SU-DHL-6 (cell line): Measurements from ENCODE around the gene BIRC5.

Experiments
- H2AFZ ChIP-seq: fragments of 200-600 bp; sonication (generic); 2 replicates; pipeline ENCODE4 v1.6.1; 2014; ENCODE audit warnings: low read depth, mild to moderate bottlenecking, moderate library complexity, mixed read lengths, antibody characterized with exemption, low read length; ENCODE audit not compliant: severe bottlenecking
- H3F3A ChIP-seq: fragments of 200-600 bp; shearing (Covaris generic); 2 replicates; pipeline ENCODE4 v1.6.0; 2016; ENCODE audit warnings: antibody characterized with exemption, mild to moderate bottlenecking; ENCODE audit not compliant: insufficient read depth
- H3K27ac ChIP-seq: fragments of 200-600 bp; sonication (generic); 2 replicates; pipeline ENCODE4 v1.5.1; 2016; ENCODE audit warnings: low read depth, mild to moderate bottlenecking, low read length, moderate library complexity, mixed read lengths
- H3K27me3 ChIP-seq: fragments of 200-600 bp; sonication (generic), shearing (Covaris generic); 2 replicates; pipeline ENCODE4 v1.6.0; 2014; ENCODE audit warnings: mild to moderate bottlenecking, low read length
- H3K36me3 ChIP-seq: fragments of 200-600 bp; sonication (generic); 2 replicates; pipeline ENCODE4 v1.6.1; 2014; ENCODE audit warnings: mild to moderate bottlenecking, low read length, mixed read lengths
- H3K4me2 ChIP-seq: fragments of 300-600, 200-600 bp; shearing (Covaris generic), sonication (generic); 2 replicates; pipeline ENCODE4 v1.6.0; 2014; ENCODE audit warnings: low read length, low read depth, mild to moderate bottlenecking; ENCODE audit not compliant: poor library complexity, severe bottlenecking
- H3K4me3 ChIP-seq: fragments of 200-600 bp; sonication (generic); 2 replicates; pipeline ENCODE4 v1.5.1; 2014; ENCODE audit warnings: antibody characterized with exemption, low read length, mild to moderate bottlenecking, mixed read lengths; ENCODE audit not compliant: insufficient read depth, poor library complexity, severe bottlenecking
- H3K79me2 ChIP-seq: fragments of 200-600 bp; sonication (generic); 2 replicates; pipeline ENCODE4 v1.6.1; 2014; ENCODE audit warnings: mild to moderate bottlenecking, low read length, moderate library complexity; ENCODE audit not compliant: insufficient read depth
- H3K9ac ChIP-seq: fragments of 200-600 bp; sonication (generic); 2 replicates; pipeline ENCODE4 v1.7.0; 2014; ENCODE audit warnings: mild to moderate bottlenecking, low read length
- H3K9me2 ChIP-seq: fragments of 200-600 bp; sonication (generic); replicated peaks from 2 replicates; pipeline ENCODE4 v1.6.1; 2014; ENCODE audit warnings: low read length; ENCODE audit not compliant: insufficient read depth
- H3K9me3 ChIP-seq: fragments of 200-600 bp; sonication (generic); 2 replicates; pipeline ENCODE4 v1.6.1; 2014; ENCODE audit warnings: low read length, mixed read lengths; ENCODE audit not compliant: insufficient read depth
- H4K20me1 ChIP-seq: fragments of 200-600 bp; sonication (generic); 2 replicates; pipeline ENCODE4 v1.6.1; 2014; ENCODE audit warnings: low read depth, mild to moderate bottlenecking, antibody characterized with exemption, low read length, moderate library complexity, mixed read lengths
- EZH2phosphoT487 ChIP-seq: fragments of 200-600 bp; sonication (generic), shearing (Covaris generic); conservative IDR thresholded peaks from 2 replicates; pipeline ENCODE4 v1.6.1; 2018; ENCODE audit warnings: mild to moderate bottlenecking, antibody characterized with exemption, low read length, moderate library complexity, mixed read lengths
- TF ChIP-seq, protein P1 (sequence below): fragments of 200-600 bp; sonication (generic); IDR thresholded peaks from one replicate; pipeline ENCODE4 v1.5.1; 2017; ENCODE audit warnings: antibody characterized with exemption, mild to moderate bottlenecking, low read length, moderate library complexity; ENCODE audit not compliant: insufficient read depth, poor library complexity, severe bottlenecking

BIRC5 gene

DNA sequence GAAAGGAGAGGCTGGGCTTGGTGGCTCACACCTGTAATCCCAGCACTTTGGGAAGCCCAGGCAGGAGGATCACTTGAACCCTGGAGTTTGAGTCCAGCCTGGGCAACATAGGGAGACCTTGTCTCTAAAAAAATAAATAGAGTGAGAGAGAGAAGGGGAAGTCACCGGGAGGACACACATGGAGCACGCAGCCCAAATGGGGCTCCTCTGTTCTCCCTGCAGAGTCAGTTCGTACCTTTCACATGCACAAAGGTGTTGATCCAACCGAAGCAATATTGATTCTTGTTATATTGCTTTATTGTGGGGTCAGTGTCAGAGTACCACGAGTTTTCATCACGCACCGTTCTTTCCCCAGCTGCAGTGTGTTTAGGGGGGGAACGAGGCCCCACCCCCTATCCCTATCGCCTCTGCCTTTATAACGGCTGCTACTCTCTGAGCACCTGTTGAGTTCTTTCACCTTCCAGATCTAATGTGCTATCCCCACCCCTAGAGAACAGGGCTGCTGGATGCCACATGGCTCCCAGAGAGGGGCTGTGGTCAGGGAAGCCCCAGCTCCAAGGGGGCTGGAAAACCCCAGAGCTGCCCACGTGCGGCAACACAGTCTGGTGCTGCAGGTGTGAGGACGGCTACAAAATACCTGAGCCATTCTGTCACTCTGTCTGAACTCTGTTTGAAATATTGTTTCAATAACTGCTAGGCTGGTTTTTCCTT is 16.4 kb downstream of the BIRC5 start:
- Histone ChIP-seq H3K4me3 (no peak overlapping the region), H3K9me2 (no peaks in the 10 kb centered on the region), H4K20me1 (no peaks in the 10 kb centered on the region), H3K9ac (no peak overlapping the region), H3K27me3 (no peaks in the 10 kb centered on the region), H3F3A (peaks cover 9% of the 10 kb centered on the region), H3K36me3 (no peaks in the 10 kb centered on the region), H3K27ac (no peak overlapping the region), H3K9me3 (no peaks in the 10 kb centered on the region), H2AFZ (no peak overlapping the region), H3K4me2 (no peak overlapping the region), H3K79me2 (no peaks in the 10 kb centered on the region)
- no peak for TF ChIP-seq EZH2phosphoT487
- TF ChIP-seq, protein P1, sequence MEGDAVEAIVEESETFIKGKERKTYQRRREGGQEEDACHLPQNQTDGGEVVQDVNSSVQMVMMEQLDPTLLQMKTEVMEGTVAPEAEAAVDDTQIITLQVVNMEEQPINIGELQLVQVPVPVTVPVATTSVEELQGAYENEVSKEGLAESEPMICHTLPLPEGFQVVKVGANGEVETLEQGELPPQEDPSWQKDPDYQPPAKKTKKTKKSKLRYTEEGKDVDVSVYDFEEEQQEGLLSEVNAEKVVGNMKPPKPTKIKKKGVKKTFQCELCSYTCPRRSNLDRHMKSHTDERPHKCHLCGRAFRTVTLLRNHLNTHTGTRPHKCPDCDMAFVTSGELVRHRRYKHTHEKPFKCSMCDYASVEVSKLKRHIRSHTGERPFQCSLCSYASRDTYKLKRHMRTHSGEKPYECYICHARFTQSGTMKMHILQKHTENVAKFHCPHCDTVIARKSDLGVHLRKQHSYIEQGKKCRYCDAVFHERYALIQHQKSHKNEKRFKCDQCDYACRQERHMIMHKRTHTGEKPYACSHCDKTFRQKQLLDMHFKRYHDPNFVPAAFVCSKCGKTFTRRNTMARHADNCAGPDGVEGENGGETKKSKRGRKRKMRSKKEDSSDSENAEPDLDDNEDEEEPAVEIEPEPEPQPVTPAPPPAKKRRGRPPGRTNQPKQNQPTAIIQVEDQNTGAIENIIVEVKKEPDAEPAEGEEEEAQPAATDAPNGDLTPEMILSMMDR, result no peak

DNA sequence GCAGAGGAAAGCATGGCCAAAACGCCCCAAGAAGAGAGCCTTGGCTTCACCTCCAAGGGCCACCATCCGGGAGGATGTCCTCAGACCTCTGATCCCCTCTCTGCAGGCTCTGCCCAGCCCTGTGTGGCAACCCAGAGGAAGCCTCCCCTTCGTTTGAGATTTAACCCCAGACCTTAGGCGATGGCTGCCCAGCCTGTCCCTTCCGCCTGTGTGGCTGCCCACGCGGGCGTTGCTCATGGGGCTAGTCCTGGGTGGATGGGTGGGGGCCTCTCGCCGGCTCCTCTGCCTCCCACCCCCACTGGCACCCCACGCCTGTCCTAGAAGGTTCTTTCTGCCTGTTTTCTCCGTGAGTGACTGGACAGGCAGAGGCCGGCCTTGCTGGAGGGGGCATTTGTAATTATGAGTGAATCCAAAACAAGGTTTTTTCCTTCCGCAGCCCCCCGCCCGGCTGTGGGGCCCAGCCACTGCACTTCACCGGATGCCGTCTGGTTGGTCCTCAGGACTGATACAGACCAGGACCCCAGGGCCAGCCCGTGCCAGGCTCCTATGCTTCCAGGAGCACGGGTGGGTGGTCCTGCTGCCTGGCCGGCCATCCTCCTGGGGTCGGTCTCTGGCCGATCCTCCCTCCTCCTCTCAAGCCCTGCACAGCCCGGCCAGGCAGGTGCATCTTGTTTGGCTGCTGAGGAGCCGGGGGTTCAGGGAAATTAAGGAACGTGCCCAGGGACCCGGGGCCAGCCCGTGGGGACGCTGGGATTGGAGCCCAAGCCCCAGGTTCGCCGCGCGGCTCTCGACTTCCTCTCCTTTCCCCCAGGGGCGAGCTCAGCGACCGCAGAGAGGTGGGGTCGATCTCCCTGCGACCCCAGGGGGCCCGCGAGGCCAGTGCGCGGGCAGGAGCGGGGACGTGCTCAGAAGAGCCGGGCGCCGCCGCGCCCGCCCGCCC is 17.2 kb downstream of the BIRC5 start, which contains the start of gene TMEM235:
Gene TMEM235 (plus strand): TSS at position 636 of the 940 bp plus-strand sequence. CDS start 393 bp downstream, outside the sequence.
- Histone ChIP-seq H3K27ac (no peak within 1 kb of the TSS), H3K4me3 (no peak within 1 kb of the TSS), H3K36me3 (no peaks in the 10 kb centered on the region), H3K9ac (no peak within 1 kb of the TSS), H3K27me3 (no peaks in the 10 kb centered on the region), H3K9me3 (no peaks in the 10 kb centered on the region), H3K4me2 (no peak within 1 kb of the TSS), H4K20me1 (no peaks in the 10 kb centered on the region), H3K79me2 (no peaks in the 10 kb centered on the region), H2AFZ (no peak within 1 kb of the TSS), H3K9me2 (no peaks in the 10 kb centered on the region), H3F3A (peaks cover 1% of the 10 kb centered on the region; the same call in 1 of the 2 replicates)
- TF ChIP-seq, protein P1, result no peak
- no peak for TF ChIP-seq EZH2phosphoT487

DNA sequence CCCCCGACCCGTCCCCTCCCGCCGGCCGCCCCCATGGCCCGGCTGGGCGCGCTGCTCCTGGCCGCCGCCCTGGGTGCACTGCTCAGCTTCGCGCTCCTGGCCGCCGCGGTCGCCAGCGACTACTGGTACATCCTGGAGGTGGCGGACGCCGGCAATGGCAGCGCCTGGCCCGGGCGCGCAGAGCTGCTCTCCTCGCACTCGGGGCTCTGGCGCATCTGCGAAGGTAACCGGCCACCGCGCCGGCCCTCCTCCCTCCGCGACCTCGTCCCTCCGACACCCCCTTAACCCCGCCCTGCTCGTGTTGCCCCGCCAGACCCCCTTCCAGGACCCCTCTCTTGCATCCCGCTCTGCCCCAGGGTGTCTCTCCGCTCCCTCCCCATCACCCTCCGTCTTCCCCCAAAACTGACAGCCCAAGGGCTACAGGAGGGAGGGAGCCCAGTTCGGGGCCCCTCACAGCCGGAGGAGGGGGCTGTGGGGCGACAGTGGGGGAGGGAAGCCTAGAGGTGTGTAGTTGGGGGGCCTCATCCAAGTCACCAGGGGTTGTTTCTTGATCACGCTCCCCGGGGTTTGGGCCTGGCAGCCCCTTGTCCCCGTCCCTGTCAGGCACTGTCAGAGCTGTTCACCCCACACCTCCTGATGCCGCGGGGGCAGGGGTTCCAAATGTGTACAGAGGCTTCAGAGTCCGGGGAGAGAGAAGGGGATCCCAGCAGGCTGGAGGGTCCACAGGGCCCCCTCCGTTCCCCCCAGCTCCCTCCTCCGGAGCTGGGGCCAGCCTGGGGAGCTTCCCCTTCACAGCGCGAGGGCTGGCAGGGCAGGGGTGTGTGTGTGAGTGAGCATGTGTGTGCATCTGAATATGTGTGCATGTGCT is 18.2 kb downstream of the BIRC5 start:
- Histone ChIP-seq H3K4me2 (no peak overlapping the region), H3K27me3 (no peaks in the 10 kb centered on the region)

More for the DNA sequence above, 18.2 kb downstream of the BIRC5 start:
- TF ChIP-seq EZH2phosphoT487, result no peak
- TF ChIP-seq, protein P1, result no peak
- H3K27ac ChIP-seq, result no peak overlapping the region
- H3K36me3 ChIP-seq, result no peaks in the 10 kb centered on the region
- H2AFZ ChIP-seq, result no peak overlapping the region
- no peaks in the 10 kb centered on the region for H3K79me2 ChIP-seq
- H3K9me3 ChIP-seq, result no peaks in the 10 kb centered on the region
- no peak overlapping the region for H3K9ac ChIP-seq
- H4K20me1 ChIP-seq, result no peaks in the 10 kb centered on the region
- no peak overlapping the region for H3K4me3 ChIP-seq
- no peaks in the 10 kb centered on the region for H3K9me2 ChIP-seq
- H3F3A ChIP-seq, result no peaks in the 10 kb centered on the region
